ENCODE results near the gene SERPINC1.

DNA sequence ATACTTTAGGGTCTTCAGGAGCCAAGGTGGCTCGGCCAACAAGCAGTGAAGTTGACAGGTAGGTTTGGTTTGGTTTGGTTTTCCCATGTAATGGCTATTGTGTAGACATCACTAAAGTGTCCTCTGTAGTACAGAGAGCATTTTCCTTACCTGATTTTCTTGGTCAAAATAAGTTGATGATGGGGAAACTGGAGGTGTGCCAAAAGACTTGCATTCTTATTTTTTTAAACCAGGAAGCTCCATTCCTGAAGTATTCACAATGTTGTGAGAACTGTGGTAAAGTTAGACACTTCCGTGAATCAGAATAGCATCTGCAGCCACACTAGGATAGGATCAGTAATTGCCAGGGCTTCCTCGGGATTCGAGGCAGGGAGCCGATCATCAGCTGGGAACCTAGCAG is 46.0 kb downstream of the SERPINC1 start:
- TF ChIP-seq POLR2AphosphoS5 (IDR thresholded peaks at IDR 0.05) (no peak), POLR2A (IDR thresholded peaks at IDR 0.05; ENCODE audit: low read depth) (no peak)
